ENCODE data around the gene SLC25A21.
"Not testable (repeated sequence)": the region's sequence is repeated elsewhere in the genome, so short reads cannot be mapped to it uniquely, and the experiment has no call there.

The SLC25A21 gene

GRCh38 chr14:37083599-37083998, 88.8 kb downstream of the SLC25A21 start:
- DNase-seq, result no peak

DNA sequence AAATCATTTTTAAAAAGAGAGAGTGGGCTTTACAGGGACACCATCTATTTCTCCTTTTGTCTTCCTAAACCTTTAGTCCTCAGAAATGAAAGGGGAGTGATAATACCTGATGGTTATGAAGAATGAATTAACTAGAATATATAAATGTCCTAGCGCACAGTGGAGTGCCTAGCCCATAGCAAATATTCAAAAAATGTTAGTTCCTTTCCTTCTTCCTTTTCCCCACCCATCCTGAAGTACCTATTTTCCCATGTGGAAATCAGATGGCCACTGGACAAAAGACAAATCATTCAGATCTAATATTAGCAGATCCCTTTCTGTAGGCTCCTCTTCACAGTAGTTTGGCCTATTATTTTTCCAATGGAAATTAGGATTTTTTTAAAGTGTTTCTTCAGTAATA, 90.0 kb downstream of the SLC25A21 start:
- DNase-seq, result no peak

GRCh38 chr14:37081856-37082255, 90.5 kb downstream of the SLC25A21 start:
- DNase-seq, result no peak

DNA sequence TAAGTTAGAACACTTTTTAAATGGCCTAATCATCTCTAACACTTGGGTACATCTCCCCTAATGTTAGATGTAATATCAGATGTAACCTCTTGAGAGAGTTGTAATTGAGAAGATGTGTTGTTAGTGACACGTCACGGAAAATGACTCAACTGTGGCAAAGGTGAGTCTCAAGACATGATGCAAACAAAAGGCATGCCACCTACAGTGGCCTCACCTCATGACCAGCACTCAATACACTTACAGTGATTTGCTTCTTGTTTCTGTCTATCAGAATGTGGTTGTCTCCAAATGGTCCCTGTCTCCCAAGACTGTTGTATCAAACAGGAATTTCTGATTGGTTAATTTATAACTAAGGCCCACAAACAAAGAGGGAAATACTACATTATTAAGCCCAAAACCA, 91.2 kb downstream of the SLC25A21 start:
- DNase-seq, result no peak

- no peak for DNase-seq
Observed at GRCh38 chr14:37078131-37078530, 94.3 kb downstream of the SLC25A21 start.

DNA sequence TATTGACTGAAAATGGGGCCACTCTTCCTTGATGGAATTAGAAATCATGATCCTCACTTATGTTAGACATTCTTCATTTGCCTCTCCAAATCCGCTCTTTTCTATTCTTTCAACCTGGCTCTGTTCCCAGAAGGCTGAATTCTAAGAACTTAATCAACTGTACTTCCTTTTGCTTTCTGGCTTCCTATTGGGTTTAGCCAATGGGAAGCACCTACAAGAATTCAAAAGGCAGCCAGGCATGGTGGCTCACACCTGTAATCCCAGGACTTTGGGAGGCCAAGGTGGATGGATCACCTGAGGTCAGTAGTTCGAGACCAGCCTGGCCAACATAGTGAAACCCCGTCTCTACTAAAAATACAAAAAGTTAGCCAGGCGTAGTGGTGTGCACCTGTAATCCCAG, 98.1 kb downstream of the SLC25A21 start:
- DNase-seq, result not testable (repeated sequence)

DNA sequence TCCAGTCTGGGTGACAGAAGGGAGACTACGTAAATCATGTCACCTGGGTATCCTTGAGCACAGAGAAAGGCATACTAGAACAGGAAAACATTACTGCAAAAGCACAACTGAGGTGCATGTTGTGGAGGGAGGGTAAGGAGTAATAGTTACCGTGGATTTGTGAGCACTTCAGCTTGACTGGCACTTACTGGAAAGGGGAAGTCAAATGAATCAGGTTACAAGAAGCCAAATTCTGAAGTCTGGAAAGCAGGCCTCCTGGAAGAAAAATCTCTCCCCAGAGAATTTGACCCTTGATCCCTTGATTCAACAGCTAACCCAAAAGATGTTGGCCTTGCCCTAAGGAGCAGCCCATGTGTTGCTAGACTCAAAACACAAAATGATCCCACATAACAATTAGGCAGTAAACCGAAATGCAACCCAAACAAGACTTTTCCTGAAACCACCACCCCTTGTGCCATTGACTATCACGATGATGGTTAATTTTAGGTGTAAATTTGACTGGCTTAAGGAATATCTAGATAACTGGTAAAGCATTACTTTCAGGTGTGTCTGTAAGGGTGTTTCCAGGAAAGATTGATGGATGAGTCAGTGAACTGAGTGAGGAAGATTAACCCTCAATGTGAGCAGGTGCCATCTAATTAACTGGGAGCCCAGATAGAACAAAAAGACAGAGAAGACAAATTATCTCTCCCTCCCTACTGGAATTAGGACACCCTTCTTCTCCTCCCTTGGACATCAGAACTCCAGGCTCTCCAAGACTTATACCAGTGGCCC, 108.8 kb downstream of the SLC25A21 start:
- no peak for DNase-seq

DNA sequence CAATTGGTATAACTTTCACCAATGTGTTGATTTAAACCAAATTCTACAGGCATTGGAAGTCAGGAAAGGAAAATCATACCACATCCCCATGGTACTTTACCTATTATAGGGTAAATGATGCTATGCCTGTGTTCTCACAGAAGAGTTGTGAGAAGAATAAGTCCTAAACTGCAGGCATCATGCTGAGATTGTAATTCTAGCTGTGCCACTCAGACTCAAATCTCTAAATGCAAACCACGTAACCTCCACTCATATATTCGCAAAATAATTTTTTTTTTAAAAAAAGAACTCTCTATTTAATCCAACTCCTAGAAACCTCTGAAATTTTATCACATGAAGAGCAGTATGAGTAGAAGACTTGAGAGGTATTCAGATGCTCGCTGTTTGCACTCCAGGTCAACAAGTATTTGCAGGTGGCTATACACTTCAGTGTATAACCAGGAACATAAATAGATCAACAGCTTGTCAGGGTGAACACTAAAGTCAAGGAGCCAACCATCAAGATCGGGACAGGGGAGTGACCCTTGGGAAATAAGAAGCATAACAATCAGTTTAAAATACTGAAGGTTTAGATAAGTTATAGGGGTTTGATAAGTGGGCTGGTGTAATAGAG, 110.1 kb downstream of the SLC25A21 start:
- DNase-seq, result no peak

- no peak for DNase-seq
Observed at GRCh38 chr14:37061697-37062096, 110.7 kb downstream of the SLC25A21 start.

DNA sequence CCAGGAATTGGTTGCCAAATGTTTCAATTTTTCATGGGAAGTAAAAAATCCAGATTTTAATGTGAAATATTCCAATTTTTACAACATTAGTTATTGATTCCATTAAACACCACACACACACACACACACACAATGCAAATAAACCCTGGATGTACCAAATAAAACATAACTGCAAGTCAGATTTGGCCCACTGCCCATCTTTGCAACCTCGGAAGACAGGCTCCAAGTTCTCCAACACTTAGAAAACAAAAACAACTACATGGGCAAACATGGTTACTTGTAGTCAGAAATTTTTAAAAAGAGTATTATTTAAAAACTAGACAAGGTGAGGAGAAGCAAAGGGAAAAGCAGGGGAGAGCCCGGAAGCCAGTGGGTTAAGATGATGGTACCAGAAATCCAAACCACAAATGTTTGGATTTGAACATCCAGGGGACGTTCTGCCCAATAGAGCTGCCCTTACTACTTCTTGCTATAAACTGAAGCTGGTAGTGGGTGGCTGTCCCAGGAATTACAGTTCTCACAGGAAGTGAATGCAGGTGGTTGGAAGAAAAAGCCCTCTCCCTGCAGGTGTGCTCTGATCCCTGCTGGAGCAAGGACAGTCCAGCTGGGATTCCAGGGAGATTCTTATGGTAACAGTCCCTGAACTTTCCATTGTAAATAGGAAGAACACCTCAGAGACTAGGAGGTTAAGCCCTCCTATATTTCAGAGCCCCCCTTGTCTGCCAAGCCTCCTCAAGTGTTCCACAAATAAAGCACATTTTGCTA, 111.7 kb downstream of the SLC25A21 start:
- DNase-seq, result no peak

- DNase-seq, result no peak
Observed at GRCh38 chr14:37057776-37058175, 114.6 kb downstream of the SLC25A21 start.

DNA sequence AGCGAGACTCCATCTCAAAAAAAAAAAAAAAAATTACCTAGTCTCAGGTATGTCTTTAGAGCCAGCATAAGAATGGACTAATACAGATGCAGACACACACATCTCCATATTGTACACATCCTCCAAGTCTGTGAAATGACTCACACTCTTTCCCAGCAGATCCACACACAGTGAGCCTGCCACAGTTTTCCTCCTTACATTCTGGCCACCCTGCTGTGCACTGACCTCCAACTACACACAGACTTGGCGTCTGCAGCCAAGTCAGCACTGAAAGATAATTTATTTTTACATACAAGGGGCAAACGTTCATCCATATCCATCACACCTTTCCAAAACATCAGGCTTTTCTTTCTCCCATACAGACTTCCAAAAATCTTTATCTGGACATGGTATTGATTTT, 115.9 kb downstream of the SLC25A21 start:
- no peak for DNase-seq

GRCh38 chr14:37054869-37055268, 117.5 kb downstream of the SLC25A21 start:
- DNase-seq, result no peak

- DNase-seq, result no peak
Observed at GRCh38 chr14:37054144-37054543, 118.3 kb downstream of the SLC25A21 start.

GRCh38 chr14:37051680-37052079, 120.7 kb downstream of the SLC25A21 start:
- DNase-seq, result no peak

DNA sequence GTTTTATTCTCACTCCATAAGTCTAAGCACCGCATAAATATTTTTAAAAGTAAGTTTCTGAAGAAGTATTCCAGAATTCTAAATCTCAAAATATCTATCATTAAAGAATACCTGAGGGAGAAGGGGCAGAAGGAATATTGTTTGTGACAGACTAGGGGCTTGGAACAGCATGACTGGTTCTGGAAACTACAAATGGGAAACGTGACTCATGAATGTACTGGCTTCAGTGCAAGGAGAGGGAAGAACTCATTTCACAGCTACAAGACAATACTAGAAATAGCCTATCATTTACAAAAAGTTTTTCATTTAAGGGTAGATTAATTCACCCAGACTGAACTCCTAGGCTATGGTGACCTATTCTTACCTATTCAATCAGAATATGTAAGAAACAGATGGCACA, 121.3 kb downstream of the SLC25A21 start:
- no peak for DNase-seq

DNA sequence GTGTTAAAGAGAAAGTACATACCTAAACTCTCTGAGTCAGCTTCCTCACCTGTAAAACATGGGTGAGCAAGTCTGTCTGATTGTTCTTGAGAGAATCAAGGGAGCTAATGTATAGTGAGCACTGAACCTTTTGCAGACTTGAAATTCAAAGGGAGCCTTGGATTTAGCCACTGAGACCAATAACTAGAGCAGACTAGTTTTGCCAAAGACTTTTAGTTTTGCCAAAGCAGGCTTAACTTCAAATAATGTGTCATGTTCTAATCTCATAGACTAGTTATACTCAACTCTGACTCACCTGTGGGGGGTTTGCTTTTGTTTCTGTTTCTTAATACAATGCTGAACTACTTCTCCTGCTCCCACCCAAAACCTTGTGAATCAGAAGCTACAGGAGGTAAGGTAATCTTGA, 123.7 kb downstream of the SLC25A21 start:
- no peak for DNase-seq

GRCh38 chr14:37047996-37048395, 124.4 kb downstream of the SLC25A21 start:
- DNase-seq, result no peak

DNA sequence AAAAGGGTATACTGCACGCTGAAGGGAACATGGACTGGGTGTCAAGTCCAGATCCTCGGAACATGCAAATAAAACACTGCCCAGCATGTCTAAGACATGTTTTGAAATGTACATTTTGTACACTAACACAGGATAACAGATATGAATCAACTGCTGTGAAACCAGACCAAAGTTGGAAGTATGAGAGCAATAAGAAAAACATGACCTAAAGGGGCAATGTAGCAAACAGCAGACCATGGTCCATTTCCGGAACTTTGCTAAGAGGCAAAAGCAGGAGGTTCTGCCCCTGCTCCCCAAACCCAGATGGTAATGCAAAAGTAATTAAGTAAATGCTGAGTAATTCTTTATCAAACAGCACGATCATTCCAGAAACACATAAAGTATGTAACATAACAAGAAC, 125.2 kb downstream of the SLC25A21 start:
- no peak for DNase-seq

- DNase-seq, result no peak
Observed at GRCh38 chr14:37046815-37047214, 125.6 kb downstream of the SLC25A21 start.

- no peak for DNase-seq
Observed at GRCh38 chr14:37045340-37046061, 126.9 kb downstream of the SLC25A21 start.

- DNase-seq, result no peak
Observed at GRCh38 chr14:37037636-37038387, 134.6 kb downstream of the SLC25A21 start.

All from hematopoietic multipotent progenitor cell treated with erythropoietin and hydrocortisone succinate and interleukin-3 and kit ligand, for 4 days (in vitro differentiated cells).